ENCODE measurements around the gene PIAS1.
"Not testable (repeated sequence)": the region's sequence is repeated elsewhere in the genome, so short reads cannot be mapped to it uniquely, and the experiment has no call there.

The PIAS1 gene

DNA sequence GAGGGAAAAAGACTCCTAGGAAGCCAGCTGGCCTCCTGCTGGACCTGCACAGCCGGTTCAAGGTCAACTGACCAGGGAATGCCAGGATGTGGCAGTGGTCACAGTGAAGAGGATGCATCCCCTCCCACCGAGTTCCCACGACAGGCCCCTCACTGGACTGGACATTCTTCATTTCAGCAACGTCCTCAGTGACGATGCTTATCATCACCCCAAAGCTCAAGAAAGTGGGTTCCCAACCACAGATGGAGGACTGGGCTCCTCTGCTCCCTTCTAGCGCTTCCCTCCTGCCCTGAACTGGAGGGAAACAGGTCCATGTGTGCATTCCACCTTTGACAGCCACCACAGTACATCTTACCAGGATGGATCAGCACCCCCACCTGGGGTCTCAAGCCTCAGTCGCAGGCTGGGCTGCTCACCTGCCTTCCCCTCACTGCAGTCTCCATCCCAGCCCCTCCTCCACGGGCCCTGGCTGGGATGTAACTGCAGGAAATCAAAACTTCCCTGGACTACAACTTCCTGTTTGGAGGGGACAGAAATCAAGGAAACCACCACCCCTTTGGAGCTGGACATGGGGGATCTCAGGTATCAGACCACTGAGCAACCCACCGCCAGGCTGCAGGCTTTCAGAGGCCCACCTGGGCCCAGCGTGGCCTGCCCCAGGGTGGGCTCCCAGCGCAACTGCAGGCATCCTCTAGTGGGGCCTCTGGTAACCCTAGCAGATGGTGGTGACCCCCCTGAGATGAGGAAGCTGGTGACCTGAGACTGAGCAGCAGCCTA is 143.7 kb downstream of the PIAS1 start:
- peak in 1 of 10 donors; percentile 56 for DNase-seq
- intact Hi-C loops (cut with DNase I): loop anchor here (10.0 kb wide), 1 partner anchor 143 kb away; the partner anchor contains the start of gene PIAS1

DNA sequence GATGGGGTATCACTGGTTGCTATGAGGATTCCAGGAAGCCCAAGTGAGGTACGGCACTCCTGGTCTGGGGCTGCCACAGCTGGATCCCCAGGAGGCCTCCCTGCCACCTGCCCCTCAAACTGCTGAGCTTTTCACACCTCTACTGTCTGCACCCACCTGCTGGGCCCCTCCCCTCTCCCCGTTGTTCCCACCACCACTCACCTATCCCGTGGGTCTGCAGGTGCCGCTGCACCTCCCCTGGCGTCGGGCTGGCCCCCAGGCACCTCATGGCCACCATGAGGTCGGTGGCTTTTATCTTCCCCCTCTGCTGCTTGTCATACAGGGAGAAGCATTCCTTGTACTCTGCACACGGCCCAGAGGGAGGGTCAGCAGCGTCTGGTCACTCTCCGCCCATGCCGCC is 145.2 kb downstream of the PIAS1 start:
- no peak for DNase-seq
- intact Hi-C loops (cut with DNase I): loop anchor here (10.0 kb wide), 1 partner anchor 145 kb away; the partner anchor contains the start of gene PIAS1

DNA sequence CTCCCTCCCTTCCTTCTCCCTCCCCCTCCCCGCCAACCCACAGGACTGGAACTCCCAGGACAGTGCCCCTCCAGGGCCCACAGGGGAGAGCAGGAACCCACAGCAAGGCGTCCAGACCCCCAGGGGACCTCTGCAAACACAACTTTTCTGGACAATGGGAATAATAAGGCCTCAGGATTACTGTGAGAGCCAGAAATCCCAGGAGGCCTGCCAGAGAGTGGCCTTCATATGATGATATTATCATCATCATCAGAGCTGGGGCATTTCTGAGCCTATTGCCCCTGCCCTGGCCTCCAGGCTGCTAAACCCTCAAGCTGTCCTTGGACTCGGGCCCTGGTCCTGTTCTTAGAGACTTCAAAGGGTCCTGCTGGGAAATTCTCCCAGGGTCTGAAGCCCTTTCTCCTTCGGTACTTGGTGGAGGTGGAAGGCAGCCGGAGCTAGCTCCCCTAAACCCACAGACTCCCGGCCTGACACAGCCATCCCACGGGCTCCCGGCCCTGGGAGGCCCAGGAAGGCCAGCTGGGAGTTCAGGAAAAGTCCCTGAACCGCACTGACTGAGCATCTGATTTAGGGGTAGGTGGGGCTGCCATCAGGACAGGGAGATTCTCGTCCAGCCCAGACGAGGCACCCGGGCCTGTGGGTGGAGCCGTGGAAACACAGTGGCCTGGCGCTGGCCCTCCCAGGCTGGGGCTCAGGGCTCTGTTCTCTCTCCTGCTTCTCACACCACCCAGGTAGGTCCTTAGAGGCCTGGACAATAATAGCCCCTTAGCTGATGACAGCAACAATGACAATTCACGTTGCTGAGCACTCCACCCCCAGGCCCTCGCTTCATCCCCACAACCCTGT is 146.1 kb downstream of the PIAS1 start:
- intact Hi-C loops (cut with DNase I): no loop called here
- DNase-seq: peak in 2 of 10 donors; percentile 74 to 76

DNA sequence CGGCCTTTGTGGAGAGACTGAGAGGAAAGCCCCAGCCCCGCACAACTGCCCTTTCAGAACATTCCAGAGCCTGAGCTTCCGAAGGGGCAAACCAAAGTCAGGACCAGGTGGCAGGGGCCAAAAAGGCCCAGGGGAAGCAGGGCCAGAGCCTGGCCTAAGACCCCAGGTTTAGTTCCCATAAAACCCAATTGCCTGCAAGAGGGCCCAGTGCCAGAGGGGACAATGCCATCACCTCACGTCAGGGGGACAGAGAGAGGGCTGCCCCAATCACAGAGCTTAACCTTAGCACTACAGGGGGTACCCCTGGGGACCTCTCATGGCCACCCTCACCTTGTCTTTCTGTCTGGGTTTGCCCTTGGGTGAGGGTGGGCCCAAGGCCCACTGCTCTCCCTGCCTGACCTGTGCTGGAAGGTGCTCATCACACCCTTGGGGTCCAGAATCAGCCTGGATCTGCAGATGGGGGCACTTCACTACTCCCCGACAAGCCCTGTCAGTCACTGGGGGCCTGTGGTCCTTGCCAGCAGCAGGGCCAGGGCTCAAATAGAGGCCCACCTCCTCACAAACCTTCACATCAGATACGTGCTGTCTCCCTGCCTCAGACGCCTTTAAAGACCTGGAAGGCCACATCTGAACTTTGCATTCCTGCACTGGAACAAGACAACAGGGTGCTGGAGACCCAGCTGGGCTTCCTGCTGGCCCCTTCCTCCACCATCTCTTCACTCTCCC is 147.2 kb downstream of the PIAS1 start:
- DNase-seq: peak in 1 of 10 donors; percentile 70
- intact Hi-C loops (cut with DNase I): no loop called here

DNA sequence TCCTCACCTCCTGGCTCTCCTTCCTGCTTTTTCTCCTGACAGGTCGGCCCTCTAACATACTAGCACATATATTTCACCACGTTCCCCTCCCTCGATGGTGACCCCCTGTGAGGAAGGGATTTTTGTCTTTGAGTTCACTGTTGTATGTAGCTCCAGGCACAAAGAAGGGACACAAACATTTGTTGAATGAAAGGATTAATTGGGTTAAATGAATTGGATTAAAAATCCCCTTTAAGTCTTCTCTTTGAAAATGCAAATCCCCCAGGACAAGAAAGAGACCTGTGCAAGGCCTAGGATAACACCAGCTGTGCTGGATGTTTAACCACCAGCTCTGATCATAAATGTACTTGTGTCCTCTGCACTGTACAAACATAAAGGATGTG is 147.8 kb downstream of the PIAS1 start:
- DNase-seq: no peak

DNA sequence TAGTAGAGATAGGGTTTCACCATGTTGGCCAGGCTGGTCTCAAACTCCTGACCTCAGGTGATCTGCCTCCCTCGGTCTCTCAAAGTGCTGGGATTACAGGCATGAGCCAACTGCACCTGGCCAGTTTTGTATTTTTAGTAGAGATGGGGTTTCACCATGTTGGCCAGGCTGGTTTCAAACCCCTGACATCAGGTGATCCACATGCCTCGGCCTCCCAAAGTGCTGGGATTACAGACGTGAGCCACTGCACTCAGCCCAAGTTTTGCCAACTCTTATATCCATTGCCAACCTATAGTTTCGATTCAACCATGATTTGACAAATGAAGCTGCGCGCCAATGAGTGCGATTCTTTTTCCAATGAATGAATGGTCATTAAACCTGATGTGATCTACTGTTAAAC is 148.9 kb downstream of the PIAS1 start:
- intact Hi-C loops (cut with DNase I); DNase-seq: not testable (repeated sequence)

More for the DNA sequence above, 147.8 kb downstream of the PIAS1 start:
- intact Hi-C loops (cut with DNase I): no loop called here

DNA sequence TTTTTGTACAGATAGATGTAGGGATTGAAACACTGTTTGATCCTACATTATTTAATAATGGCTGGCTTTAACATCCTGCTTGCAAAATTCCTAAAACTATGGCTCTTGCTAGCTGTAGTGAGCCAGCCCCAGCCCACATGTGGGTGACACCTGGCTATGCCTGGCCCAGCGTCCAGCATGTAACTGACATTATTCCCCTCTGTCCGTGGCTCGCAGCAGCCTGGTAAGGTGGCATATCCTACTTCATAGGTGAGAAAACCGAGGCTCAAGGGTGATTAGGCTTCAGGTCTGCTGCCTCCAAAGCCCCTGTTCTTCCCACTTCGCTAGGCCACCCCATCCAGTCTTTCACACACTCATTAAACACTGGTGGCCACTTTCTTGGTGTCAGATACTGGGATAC is 149.4 kb downstream of the PIAS1 start:
- intact Hi-C loops (cut with DNase I): no loop called here
- peak in 1 of 10 donors; percentile 25 for DNase-seq

DNA sequence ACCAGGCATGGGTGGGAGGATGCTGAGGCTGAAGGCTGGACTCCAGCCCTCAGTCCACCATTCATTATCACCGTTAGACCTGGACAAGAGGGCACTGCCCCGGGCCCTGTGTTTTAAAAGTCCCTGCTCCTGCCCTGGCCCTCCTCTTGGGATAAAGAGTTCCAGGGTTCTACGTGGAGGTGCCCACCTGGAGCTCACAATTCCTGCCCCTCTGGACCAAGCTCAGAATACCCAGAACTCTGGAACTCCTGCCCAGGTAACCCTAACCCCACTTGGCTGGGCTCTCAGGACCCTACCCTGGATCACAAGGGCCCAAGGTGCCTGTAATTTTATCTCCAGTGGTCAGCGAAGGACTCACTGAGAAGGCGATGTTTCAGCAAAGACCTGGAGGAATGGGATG is 149.8 kb downstream of the PIAS1 start:
- DNase-seq: no peak
- intact Hi-C loops (cut with DNase I): no loop called here

DNA sequence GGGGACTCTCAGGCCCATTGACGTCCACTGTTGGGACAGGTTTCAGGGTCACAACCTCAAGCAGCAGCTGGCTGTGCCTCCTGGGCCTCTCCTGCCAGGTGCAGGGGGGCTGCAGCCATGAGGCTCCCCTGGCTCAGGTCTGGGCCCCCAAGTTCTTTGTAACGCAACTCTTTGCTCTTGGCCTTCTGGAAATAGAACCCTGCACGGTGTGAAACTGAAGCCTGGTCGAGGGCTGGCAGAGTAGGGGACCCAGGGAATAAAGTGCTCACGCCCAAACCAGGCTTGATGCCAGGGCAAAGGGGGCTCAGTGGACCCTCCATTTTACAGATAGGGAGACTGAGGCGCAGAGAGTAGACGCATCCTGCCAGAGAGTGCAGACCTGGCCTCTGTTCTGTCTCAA is 150.2 kb downstream of the PIAS1 start:
- peak in 2 of 10 donors; percentile 18 to 65 for DNase-seq
- intact Hi-C loops (cut with DNase I): no loop called here

DNA sequence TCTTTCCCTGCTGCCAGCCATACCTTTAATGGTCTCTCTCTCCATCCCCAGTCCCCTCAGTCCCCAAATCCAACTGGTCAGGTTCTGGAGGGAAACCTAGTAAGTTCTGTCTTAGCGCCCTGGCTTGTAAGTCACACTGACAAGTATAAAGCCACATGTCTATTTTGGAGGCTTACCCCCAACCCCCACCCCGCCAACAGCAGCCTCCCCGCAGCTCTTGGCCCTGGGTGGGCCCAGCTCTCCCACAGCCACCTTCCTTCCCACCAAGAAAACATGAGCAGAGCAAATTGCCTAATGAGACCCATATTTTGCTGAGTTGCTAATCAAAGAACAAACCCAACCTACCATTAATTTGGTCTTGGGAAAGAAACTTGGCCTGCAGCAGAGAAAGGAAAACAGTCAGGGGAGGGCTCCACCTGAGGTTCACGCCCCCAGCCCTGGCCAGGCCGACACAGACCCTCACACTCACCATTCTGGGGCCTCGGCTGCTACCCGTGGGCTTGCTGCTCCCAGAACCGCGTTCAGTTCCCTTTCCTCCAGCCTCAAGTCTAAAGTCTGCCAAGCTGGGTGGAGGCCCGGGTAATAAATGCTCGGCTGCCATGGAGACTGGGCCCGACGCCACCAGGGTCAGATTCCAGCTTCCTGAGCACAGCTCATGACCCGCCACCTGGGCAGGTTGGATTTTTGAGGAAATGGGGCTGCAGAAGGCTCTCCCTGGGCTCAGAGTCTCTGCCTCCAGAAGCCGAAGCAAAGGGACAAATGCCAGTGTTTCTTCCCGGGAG is 150.9 kb downstream of the PIAS1 start, which contains the start of gene CALML4:
CALML4 (minus strand) TSS at position 557 of the 782 bp plus-strand sequence; CDS start at position 472, 85 bp downstream.
- peak in 2 of 10 donors; percentile 69 to 82 for DNase-seq
- intact Hi-C loops (cut with DNase I): no loop called here

DNA sequence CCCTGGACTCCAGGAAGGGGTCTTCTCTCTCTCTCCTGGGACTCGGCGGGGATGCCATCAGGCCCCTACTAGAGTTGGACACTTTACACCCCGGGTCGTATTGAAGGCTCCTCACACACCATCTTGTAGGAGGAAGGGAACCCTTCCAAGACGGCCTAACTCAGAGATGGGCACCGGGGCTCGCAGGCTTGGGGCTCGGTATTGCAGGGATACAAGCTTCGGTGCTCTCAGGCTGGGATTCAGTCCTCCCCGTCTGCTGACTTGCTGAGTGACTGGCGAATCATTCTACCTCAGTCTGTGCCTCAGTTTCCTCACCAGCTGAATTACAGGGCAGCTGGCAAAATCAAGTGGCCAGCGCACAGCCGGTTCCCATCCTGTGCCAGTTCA is 151.4 kb downstream of the PIAS1 start:
- peak in 1 of 10 donors; percentile 73 for DNase-seq
- intact Hi-C loops (cut with DNase I): no loop called here

DNA sequence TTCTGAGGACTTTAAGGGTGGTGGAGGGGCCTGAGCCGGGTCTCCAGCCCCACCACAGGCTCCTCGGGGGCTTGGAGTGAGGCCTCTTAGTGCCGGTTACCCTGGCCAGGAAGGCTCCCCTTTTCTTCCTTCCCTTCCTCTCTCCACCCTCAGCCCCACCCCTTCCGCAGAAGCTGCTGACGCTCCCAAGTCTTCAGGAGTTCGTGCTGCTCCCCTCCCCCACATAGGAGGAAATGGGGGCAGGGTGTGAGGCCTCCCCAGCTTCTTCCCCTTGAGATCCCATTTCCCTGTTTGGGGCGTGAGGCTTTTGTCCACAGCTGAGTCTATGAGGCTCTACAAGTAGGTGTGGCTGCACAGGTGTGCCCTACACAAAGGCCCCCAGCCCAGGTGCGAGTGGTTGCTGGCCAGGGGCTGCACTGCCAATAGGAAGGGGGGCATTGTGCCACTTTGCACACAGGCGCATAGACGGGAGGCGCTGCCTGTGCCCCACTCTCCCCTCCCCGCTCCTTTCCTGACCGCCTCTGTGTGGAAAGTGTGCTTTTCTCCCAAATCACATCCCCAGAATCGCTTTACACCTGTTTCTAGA is 151.9 kb downstream of the PIAS1 start:
- intact Hi-C loops (cut with DNase I): no loop called here
- peak in 4 of 10 donors; percentile 20 to 83 (median 64) for DNase-seq

DNA sequence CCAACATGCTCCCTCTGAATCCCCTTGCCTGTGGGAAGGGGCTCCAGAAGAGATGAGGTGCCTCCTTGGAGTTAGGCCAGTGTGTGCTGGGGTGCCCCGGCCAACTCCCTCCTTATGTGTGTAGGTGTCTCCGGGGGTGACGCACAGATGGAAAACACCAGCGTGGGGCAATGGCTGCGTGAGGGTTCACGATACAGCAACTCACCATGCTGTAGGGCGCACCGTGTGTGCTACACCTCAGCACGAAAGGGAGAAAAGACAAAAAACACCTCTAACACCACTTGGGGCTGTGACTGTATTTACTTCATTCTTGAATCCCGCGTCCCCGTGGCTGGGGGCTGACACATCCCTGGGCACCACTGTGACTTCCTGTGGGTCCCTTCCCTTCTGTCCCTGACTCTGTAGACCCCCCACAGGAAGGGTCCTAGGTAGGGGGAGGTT is 152.6 kb downstream of the PIAS1 start:
- peak in 2 of 10 donors; percentile 51 to 56 for DNase-seq
- intact Hi-C loops (cut with DNase I): no loop called here

DNA sequence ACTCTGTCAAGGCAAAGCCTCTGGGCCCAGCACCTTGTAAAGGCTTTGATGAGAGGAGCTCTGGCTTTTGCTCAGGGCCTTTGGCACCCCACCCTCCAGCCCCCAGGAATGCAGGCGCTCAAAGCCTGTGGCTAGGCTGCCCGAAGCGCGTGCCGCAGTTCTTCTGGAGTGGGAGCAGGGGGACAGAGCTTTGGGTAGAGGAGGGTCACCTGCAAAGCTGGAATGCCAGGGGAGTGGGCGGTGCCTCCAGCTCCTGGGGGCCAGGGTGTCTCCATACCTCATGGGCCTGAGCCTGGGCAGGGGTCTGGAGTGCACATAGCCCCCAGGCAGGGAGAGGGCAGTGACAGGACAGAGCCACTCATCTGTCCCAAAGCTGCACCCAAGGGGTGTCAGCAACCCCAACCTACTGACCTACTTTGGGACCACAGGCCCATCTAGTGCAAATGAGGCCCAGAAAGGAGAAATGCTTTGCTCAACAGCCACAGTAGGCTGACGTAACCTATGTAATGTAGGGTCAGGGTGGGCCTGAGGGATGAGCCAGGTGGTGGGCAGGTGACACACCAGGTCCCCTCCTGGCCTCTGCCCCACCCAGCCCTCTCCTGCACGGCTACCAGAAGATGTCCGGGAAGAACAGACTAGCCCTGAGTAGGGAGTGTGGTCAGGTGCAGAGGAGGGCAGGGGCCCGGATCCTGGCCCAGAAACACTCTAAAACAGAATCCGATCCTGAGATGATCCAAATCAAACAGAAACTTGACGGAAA is 153.2 kb downstream of the PIAS1 start:
- peak in 2 of 10 donors; percentile 62 to 71 for DNase-seq
- intact Hi-C loops (cut with DNase I): no loop called here

DNA sequence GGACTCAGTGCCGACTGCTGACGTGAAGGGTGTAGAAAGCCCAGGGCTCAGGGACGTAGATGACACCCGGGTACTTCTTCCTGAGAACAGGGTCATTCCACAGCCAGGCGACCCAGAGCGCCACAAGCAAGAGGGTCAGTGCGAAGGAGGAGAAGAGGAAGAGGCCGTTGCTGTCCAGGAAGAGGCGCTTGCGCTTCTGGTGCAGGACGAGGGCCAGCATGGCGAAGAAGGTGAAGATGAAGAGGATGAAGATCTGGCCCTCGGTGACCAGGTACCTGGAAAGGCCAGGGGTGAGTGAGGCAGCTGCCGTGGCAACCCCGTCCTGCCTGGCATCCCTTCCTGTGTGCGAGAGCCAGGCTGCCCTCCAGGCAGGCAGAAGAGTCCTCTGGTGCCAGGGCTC is 154.0 kb downstream of the PIAS1 start:
- intact Hi-C loops (cut with DNase I): no loop called here
- peak in 2 of 10 donors; percentile 54 to 67 for DNase-seq

DNA sequence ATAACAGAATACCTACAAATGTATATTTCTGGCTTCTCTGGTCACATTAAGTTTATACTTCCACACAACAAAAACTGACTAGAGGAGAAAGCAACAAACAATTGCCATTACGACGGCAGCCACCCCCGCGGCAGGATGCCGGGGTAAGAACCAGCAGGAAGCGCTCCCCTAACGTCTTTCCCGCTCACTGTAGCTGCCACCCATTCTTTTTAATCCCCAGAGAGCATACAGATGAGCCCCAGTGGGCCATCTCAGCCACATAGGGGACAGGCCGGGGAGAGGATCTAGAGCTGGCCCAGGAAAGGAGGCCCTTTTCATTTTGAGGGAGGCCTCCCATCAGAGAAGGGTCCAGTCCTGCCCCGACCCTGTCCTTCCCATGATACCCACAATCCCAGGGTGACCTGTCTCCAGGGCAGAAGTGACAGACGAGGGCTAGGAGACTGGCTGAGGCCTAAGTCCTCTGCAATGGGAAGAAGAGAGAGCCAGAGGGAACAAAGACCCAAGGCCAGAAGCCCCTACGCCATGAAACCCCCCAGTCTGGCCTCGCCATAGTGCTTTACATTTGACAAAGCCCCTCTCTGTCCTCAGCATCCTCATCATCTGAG is 154.6 kb downstream of the PIAS1 start:
- intact Hi-C loops (cut with DNase I): no loop called here

DNA sequence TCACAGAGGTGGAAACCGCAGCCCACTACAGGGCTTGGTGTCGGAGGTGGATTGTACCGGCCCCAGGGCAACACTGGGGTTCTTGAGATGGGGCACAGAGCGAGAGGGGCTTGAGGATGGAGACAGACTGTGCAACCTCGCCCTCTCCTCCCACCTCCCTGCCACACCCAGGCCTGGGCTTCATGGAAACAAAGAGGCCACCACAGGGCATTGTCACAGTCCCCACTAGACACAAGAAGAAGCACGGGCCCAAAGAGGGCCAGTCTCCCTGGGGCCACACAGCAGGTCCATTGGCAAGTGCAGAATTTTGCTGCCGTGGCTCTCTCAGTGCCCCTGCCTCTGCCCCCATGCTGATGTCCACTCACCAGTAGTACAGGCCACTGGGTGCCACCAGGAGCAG is 155.2 kb downstream of the PIAS1 start:
- peak in 1 of 10 donors; percentile 54 for DNase-seq
- intact Hi-C loops (cut with DNase I): no loop called here

More for the DNA sequence above, 154.6 kb downstream of the PIAS1 start:
- no peak for DNase-seq
